ENCODE data around the gene MVP. TPM values are rescaled to one million over a fixed set of nuclear protein-coding genes. Genes with fewer than 3 reads are reported as not detected.
"Not testable (repeated sequence)": the region's sequence is repeated elsewhere in the genome, so short reads cannot be mapped to it uniquely, and the experiment has no call there.

MVP gene
- total RNA-seq, 1 donor from 2014 or later, result 150 TPM

DNA sequence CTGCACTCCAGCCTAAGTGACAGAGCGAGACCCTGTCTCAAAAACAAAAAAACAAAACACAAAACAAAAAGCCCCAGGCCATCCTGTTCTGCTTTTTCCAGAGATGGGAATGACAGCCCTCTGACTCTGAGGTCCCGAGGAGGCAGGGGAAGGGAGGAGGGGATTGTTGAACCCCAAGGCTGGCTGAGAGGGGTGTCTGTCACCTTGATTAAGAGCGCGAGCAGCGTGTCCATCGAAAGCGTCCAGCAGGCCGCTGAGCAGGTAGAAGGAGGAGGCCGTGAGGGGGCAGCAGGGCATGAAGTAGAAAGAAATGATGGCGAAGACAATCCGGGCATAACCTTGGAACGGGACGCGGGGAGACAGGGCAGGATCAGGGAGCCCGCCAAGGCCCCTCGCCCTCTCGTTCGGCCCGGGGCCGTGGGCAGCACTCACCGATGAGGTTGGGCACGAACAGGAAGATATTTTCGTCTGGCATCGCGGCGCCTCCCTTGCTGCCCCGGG lies 42.2 kb downstream of the MVP start:
- Mint-ChIP-seq H3K4me3 (ENCODE audit: unreplicated experiment) (peak overlapping the region; percentile 98), H3K36me3 (ENCODE audit: unreplicated experiment) (peaks cover 21% of the 10 kb centered on the region), H3K4me1 (ENCODE audit: unreplicated experiment) (peaks cover 16% of the 10 kb centered on the region), H3K27me3 (ENCODE audit: unreplicated experiment) (no peaks in the 10 kb centered on the region), H3K9me3 (ENCODE audit: unreplicated experiment) (no peaks in the 10 kb centered on the region), H3K27ac (ENCODE audit: unreplicated experiment) (peak overlapping the region; percentile 90)
- DNase-seq (ENCODE audit: extremely low spot score, unreplicated experiment), result no peak
- TF ChIP-seq, protein P1, sequence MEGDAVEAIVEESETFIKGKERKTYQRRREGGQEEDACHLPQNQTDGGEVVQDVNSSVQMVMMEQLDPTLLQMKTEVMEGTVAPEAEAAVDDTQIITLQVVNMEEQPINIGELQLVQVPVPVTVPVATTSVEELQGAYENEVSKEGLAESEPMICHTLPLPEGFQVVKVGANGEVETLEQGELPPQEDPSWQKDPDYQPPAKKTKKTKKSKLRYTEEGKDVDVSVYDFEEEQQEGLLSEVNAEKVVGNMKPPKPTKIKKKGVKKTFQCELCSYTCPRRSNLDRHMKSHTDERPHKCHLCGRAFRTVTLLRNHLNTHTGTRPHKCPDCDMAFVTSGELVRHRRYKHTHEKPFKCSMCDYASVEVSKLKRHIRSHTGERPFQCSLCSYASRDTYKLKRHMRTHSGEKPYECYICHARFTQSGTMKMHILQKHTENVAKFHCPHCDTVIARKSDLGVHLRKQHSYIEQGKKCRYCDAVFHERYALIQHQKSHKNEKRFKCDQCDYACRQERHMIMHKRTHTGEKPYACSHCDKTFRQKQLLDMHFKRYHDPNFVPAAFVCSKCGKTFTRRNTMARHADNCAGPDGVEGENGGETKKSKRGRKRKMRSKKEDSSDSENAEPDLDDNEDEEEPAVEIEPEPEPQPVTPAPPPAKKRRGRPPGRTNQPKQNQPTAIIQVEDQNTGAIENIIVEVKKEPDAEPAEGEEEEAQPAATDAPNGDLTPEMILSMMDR (IDR thresholded peaks at IDR 0.05), result peak; percentile 37

DNA sequence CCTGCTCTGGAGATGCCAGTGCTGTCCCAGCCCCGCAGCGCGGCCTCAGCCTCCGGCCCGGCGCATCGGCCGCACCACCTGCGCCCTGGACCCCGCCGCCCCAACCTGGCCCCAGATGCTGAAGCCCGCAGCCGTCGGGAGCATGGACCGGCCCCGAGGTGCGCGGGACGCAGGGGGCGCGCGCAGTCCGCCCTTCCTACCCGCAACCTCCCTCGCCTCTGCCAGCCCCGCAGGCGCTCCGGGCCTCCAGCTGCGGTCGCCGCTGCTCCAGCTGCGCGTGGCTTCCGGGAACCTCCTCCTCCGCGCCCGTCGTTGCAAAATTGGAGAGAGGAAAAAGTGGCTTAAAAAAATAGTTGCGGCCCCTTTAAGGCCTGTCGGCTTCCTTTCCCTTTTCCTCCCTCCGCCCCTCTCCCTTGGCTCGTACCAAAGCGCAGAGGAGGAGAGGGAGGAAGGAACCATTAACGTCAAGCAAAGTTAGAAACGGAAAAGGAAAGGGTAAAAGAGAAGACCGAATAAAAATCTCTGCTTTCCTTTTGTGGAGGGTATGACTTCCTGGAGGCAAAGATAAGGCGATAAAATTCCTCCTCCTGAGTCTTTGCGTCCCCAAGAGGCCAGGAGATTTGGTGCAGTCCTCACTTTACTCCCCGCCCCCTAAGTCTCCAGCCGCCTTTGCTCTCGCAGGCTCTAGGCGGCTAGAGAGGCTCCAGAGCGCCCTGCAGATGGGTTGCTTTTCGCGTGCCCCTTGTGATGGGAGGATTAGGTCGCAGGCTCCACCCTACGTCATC lies 42.8 kb downstream of the MVP start, which contains the start of gene CDIPT:
Gene CDIPT, minus strand, starts transcription at position 343 of the 785 bp plus-strand sequence. CDS start 369 bp downstream, outside the sequence.
- H3K27ac Mint-ChIP-seq (ENCODE audit: unreplicated experiment), result peak within 1 kb of the TSS; percentile 99
- peak within 1 kb of the TSS; percentile 98 for H3K4me3 Mint-ChIP-seq (ENCODE audit: unreplicated experiment)
- no peaks in the 10 kb centered on the region for H3K27me3 Mint-ChIP-seq (ENCODE audit: unreplicated experiment)
- peaks cover 20% of the 10 kb centered on the region for H3K36me3 Mint-ChIP-seq (ENCODE audit: unreplicated experiment)
- peaks cover 16% of the 10 kb centered on the region for H3K4me1 Mint-ChIP-seq (ENCODE audit: unreplicated experiment)
- no peaks in the 10 kb centered on the region for H3K9me3 Mint-ChIP-seq (ENCODE audit: unreplicated experiment)
- TF ChIP-seq, protein P1 (IDR thresholded peaks at IDR 0.05), result peak; percentile 63
- DNase-seq (ENCODE audit: extremely low spot score, unreplicated experiment), result peak; percentile 94

DNA sequence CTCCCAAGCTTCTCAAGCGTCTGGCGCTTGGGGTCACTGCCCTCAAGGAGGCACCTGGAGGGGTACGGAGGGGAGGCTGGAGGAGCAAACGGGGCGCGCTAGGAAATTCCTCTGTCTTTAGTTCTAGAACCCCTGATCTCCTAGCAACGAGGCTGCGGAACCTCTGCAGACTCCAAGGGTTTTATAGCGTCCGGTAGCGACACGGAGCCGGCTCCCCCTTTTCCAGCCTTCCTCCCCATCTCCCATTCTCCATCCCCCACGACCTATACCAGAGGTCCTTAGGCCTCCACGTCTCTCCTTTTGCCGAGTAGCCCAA lies 43.4 kb downstream of the MVP start:
- TF ChIP-seq, protein P1 (IDR thresholded peaks at IDR 0.05), result no peak
- Mint-ChIP-seq H3K27ac (ENCODE audit: unreplicated experiment) (peak overlapping the region; percentile 99), H3K27me3 (ENCODE audit: unreplicated experiment) (no peaks in the 10 kb centered on the region), H3K36me3 (ENCODE audit: unreplicated experiment) (peaks cover 15% of the 10 kb centered on the region), H3K9me3 (ENCODE audit: unreplicated experiment) (no peaks in the 10 kb centered on the region), H3K4me3 (ENCODE audit: unreplicated experiment) (peak overlapping the region; percentile 98), H3K4me1 (ENCODE audit: unreplicated experiment) (peaks cover 16% of the 10 kb centered on the region)
- no peak for DNase-seq (ENCODE audit: extremely low spot score, unreplicated experiment)

DNA sequence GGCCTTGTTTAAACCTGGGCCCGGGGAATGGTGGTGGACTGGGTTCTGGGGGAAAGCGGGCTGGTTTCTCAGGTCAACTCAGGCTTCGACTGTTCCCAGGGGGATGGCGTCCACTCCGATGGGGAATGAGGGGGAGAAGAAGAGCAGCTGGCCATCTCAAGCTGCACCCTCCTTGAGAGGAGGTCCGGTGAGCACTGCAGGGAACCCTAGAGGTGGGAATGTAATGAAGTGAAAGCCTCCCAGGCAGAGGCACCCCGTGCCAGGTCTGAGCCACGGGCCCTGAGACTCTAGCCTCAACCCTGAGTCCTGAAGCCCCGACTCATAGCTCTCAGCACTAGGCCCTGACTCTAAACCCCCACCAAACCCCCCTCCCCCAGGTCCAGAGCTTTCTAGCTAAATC lies 43.9 kb downstream of the MVP start:
- Mint-ChIP-seq H3K4me1 (ENCODE audit: unreplicated experiment) (peaks cover 16% of the 10 kb centered on the region), H3K27me3 (ENCODE audit: unreplicated experiment) (no peaks in the 10 kb centered on the region), H3K4me3 (ENCODE audit: unreplicated experiment) (no peak overlapping the region), H3K9me3 (ENCODE audit: unreplicated experiment) (no peaks in the 10 kb centered on the region), H3K36me3 (ENCODE audit: unreplicated experiment) (peaks cover 11% of the 10 kb centered on the region), H3K27ac (ENCODE audit: unreplicated experiment) (no peak overlapping the region)
- TF ChIP-seq, protein P1 (IDR thresholded peaks at IDR 0.05), result no peak
- DNase-seq (ENCODE audit: extremely low spot score, unreplicated experiment), result no peak

DNA sequence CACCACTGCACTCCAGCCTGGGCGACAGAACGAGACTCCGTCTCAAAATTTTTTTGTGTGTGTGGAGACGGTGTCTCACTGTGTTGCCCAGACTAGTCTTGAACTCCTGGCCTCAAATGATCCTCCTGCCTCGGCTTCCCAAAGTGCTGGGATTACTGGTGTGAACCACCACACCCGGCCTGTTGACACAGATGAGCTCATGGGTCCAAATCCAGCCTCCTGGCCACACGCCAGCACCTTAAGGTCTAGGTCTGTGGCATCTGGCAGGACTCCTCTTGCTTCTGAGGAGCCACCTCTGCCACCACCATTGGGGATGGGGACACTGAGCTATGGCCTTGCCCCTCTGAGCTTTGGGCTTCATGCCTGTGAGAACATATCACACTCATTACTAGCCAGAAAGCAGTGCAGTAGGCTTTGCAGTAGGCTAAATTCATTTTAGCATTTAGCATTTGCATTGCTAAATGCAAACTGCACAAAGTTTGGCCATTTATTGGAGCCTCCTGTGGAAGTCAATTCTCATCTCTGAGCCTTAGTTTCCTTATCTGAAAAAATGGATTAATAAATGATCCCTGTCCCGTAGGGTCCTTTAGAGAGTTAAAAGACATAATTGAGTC lies 48.2 kb downstream of the MVP start:
- no peak for DNase-seq (ENCODE audit: extremely low spot score, unreplicated experiment)
- H3K27me3 Mint-ChIP-seq (ENCODE audit: unreplicated experiment), result no peaks in the 10 kb centered on the region
- peaks cover under 1% of the 10 kb centered on the region for H3K4me1 Mint-ChIP-seq (ENCODE audit: unreplicated experiment)
- no peaks in the 10 kb centered on the region for H3K36me3 Mint-ChIP-seq (ENCODE audit: unreplicated experiment)
- no peak overlapping the region for H3K27ac Mint-ChIP-seq (ENCODE audit: unreplicated experiment)
- H3K9me3 Mint-ChIP-seq (ENCODE audit: unreplicated experiment), result no peaks in the 10 kb centered on the region
- TF ChIP-seq, protein P1 (IDR thresholded peaks at IDR 0.05), result no peak
- no peak overlapping the region for H3K4me3 Mint-ChIP-seq (ENCODE audit: unreplicated experiment)

DNA sequence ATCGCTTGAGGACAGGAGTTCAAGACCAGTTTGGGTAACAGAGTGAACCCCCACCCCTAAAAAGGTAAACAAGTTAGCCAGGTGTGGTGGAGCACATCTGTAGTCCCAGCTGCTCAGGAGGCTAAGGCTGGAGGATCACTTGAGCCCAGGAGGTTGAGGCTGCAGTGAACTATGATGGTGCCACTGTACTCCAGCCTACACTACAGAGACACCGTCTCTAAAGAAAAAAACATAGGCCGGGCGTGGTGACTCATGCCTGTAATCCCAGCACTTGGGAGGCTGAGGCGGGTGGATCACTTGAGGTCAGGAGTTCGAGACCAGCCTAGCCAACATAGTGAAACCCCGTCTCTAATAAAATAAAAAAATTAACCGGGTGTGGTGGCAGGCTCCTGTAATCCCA lies 48.8 kb downstream of the MVP start:
- H3K36me3 Mint-ChIP-seq (ENCODE audit: unreplicated experiment); H3K27me3 Mint-ChIP-seq (ENCODE audit: unreplicated experiment); H3K9me3 Mint-ChIP-seq (ENCODE audit: unreplicated experiment); H3K27ac Mint-ChIP-seq (ENCODE audit: unreplicated experiment); DNase-seq (ENCODE audit: extremely low spot score, unreplicated experiment); H3K4me3 Mint-ChIP-seq (ENCODE audit: unreplicated experiment); H3K4me1 Mint-ChIP-seq (ENCODE audit: unreplicated experiment): not testable (repeated sequence)

Data from osteocyte (in vitro differentiated cells).